ENCODE data around the gene SHISAL1.
"Not testable (repeated sequence)": the region's sequence is repeated elsewhere in the genome, so short reads cannot be mapped to it uniquely, and the experiment has no call there.

SHISAL1 gene

DNA sequence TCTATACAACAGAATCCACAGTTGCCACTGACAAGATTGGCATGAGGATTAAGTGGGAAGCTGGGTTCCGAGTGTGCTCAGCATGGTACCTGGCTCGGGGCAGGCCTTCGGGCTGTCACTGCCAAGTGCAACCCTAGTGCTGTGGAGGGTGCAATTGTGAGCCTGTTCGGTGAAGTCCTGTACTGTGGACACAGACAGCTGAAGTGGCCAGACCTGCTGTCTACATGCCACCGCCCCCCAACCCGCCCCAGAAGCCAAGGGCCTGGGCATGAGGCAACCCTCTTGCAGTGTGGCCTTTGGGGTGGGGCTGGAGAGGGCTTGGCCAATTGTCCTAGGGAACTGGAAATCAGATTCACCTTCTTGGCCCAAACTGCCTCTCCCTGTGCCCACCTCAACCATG lies 15.6 kb upstream of the SHISAL1 start:
- DNase-seq (ENCODE audit: low read depth in 2 of 2) = no peak

- DNase-seq (ENCODE audit: low read depth in 2 of 2) = no peak
Measured at GRCh38 chr22:44326491-44326885, 13.7 kb upstream of the SHISAL1 start.

DNA sequence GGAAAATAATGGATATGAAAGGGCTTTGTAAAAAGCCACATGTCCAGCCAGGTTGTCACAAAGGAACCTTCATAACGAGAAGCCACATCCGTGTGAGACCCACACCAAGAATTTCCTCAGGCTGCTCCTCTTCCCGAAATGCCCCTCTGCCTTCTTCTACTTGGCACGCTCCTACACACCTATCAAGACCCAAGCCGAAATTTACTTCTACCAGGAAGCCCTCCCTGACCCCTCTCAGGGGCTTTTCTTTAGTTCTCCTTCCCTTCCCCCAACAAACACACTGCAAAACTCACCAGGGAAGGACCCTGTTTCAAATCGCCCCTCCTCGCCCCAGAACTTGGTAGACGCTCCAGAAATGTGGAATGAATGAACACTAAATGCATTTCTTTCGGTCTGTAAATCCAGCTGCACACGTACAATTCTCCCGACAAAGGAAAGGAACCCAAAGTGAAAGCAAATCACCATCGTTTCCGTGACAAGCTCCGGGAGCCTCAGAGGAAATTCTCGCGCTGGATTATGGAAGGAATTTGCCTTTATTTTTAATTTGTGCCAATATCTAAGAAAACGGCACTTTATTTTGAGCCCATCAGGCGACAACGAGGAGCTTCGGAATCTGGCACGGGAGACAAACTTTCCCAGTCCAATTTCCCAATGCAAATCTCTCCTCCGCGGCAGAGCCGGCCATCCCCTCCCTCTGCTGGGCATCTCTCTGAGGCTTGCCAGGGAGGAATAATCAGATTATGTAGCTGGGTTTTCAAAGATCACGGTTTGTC lies 13.2 kb upstream of the SHISAL1 start:
- DNase-seq (ENCODE audit: low read depth in 2 of 2) = no peak

DNA sequence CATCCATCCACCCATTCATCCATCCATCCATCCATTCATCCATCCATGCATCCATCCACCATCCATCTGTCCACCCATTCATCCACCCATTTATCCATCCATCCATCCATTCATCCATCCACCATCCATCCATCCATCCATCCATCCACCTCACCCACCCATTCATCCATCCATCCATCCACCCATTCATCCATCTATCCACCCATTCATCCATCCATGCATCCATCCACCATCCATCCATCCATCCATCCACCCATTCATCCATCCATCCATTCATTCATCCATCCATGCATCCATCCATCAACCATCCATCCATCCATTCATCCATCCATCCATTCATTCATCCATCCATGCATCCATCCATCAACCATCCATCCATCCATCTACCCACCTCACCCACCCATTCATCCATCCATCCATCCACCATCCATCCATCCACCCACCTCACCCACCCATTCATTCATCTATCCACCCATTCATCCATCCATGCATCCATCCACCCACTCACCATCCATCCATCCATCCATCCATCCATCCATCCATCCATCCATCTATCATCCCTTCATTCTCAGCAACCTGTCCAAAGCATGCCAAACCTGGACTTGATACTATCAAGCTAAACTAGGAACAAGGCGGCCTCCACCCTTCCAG lies 10.5 kb upstream of the SHISAL1 start:
- not testable (repeated sequence) for DNase-seq (ENCODE audit: low read depth in 2 of 2)

DNA sequence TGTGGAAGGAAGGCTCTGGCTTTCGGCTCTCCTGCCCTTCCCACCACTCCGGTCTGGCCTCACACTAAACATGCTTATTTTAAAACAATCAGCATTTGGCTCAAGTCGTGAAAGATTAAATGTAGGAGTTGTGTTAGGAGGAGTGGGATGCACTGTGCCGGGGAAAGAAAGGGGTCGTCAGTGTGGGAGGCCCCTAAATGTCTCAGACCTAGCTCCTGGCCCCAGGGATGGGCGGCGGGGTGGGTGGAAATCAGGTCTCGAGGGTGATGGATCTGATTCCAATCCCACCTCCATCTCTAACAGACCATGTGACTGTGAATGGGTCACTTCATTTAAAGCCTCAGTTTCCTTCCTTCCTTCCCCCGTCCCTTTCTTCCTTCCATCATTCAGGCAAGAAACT lies 6.9 kb upstream of the SHISAL1 start:
- no peak for DNase-seq (ENCODE audit: low read depth in 2 of 2)

- no peak for DNase-seq (ENCODE audit: low read depth in 2 of 2)
Measured at GRCh38 chr22:44318751-44319150, 6.0 kb upstream of the SHISAL1 start.

DNA sequence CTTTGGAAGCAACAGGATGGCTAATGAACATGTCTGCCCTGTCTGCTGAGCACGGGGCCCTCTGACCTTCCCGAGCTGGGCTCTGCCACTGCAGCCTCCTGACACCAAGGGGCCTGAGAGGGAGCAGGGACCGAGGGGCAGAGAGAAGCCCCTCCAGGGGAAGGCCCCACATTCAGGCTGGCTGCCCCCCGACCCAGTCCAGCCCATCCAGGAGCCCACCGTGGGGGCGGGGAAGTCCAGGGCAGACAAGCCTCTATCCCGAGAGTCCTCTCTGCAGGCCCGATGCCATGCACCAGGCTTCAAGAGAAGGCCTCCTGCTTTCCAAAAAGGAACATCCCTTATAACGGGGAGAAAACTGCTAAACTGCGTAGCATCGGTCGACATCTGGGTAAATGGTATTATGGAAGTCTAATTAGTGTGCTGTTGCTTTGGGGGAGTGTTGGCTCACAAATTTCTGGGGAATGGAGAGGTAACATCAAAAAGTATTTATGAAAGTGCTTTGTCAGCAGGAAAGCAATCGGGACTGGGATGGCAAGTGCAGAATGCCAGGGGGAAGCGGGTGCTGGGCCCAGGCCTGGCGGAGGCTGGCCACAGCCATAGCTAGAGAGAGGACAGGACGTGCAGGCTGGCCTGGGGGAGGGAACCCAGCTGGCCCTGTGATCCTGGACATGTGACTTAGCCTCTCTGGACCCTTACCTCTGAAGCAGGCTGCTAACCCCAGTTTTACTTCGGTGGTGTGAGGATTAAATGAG lies 5.3 kb upstream of the SHISAL1 start:
- no peak for DNase-seq (ENCODE audit: low read depth in 2 of 2)

GRCh38 chr22:44317123-44317444 lies 4.3 kb upstream of the SHISAL1 start:
- no peak for DNase-seq (ENCODE audit: low read depth in 2 of 2)

DNA sequence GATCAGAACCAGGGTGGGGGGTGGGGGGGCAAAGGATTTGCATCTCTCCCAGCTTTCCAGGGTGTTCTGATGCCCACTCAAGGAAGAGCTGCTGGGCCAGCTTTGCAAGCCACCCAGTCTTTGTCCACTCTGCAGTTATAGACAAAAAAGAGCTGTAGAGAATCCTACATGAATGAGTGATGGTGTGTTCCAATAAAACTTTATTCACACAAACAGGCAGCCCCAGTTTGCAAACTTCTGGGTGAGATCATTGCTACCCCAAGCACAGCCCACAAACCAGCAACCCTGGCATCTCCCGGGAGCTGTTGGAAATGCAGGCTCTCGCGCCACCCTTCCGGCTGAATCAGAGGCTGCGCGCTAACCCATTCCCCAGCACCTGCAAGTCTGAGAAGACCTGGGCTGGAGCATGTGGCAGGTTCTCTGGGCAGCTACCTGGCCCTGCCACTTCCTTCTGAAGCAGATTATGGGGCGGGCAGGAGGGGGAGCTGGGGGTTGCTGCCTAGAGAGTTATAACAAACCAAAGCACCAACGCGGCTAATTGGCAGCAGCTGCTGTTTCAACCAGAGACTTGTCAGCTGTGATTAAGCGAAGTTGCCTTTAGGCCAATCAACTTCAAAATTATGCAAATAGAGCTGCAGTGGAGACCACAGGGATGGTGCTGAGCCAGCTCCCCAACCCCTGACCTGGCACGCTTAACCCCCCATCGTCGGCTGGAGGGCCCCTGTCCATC lies 3.8 kb upstream of the SHISAL1 start:
- no peak for DNase-seq (ENCODE audit: low read depth in 2 of 2)

DNA sequence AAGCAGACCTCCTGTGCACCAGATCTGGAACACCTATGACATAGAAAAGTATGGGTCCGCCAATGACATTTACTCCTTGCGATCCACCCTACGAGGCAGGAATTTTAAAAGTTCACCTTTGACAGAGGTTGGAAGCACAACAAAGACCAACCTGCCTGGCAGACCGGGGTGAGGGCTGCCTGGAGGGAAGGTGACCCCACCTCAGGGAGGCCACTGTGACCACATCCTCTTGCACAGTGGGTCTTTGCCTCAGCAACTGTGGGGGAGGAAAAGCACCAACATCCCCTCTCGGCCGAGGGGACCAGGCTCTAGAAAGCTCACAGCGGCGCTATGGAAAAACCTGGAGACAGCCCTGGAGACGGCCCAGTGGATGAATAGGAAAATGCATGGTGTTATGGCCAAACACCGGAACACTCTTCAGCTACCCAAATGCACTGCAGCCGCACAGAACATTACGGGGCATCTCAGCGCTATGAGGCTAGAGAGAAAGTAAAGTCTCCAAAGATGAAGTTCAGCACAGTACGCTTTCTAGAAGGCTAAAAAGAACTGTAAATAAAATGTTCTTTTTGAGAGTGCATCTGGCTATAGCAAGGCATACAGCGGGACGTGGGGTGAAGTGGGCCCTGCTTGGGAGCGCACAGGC lies 1.8 kb upstream of the SHISAL1 start:
- DNase-seq (ENCODE audit: low read depth in 2 of 2) = no peak

DNA sequence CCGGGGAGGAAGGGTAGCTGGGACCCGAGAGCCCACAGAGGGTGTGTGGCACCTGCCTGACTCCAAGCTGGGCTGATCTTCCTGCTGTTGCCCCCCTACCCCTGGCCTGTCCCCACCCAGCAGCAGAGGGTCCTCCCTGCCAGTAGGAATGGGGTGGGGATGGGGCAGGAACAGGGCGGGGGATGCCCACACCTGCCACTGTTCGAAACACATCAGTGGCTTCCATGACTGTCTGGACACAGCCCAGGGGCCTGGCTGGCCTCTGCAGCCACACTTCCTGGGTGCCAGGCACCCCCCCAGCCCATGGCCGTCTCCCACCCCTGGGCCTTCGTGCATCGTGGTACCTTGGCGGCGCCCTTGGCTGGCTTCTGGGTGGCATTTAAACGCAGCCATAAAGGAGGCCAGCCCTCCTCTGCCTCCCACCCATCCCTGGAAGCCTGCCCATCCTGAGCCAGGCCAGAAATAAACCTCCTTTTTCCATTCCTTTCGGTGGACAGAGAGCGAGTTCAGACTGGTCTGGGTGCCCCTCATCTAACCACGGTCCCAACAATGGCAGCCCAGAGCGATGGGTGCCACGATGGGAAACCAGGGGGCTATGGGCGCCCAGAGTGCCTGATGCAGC lies 745 bp upstream of the SHISAL1 start:
- DNase-seq (ENCODE audit: low read depth in 2 of 2) = no peak

- no peak for DNase-seq (ENCODE audit: low read depth in 2 of 2)
Measured at GRCh38 chr22:44311855-44312170, 938 bp downstream of the SHISAL1 start.

- no peak for DNase-seq (ENCODE audit: low read depth in 2 of 2)
Measured at GRCh38 chr22:44311104-44311854, 1.5 kb downstream of the SHISAL1 start.

GRCh38 chr22:44309647-44310046 lies 3.1 kb downstream of the SHISAL1 start:
- no peak for DNase-seq (ENCODE audit: low read depth in 2 of 2)

- no peak for DNase-seq (ENCODE audit: low read depth in 2 of 2)
Measured at GRCh38 chr22:44309137-44309536, 3.6 kb downstream of the SHISAL1 start.

DNA sequence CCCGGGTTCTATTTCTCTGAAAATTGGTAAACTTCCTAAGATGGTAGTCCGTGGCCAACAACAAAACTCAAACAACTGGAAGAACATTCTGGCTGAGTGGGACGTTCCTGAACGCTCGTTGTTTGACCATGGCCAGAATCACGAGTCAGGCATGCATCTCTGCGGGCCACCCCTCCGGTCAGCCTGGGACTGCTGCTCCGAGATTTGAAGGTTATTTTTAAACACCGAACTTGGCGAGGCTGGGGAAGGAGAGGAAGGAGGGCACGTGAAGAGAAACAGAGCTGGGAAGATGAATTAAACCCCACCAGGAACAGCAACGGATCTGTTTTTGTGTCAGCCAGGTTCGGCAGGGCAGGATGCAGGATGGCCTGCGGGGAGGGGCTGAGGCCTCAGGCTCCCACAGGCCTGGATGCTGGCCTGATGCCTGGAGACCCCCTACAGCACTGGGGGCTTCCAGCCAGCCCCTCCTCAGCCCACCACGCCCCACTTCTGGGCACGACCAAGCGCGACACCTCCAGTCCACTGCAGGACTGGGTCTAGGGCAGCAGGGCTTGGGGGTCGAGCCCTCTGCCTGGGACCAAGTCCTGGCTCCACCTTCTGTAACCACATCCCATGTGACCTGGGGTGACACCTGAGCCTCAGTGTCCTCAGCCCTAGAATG lies 5.1 kb downstream of the SHISAL1 start:
- no peak for DNase-seq (ENCODE audit: low read depth in 2 of 2)

DNA sequence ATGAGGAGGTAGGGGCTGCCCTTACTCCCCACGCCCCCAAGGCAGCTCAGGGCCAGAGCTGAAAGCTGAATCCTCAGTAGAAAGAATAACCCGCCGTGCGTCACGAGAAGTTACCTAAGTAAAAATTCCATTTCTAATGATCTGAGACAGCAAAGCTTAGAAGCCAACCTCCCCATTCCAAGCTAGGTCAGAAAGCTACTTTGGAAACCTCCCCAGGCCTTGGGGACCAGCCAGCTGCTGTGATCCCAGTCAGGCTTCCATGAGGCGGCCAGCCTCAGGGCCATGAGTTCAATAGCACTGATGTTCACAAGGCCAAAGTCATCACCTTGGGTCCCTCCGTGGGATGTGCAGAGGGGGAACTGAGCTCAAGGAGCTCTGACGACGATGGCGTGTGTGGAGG lies 6.9 kb downstream of the SHISAL1 start:
- no peak for DNase-seq (ENCODE audit: low read depth in 2 of 2)

DNA sequence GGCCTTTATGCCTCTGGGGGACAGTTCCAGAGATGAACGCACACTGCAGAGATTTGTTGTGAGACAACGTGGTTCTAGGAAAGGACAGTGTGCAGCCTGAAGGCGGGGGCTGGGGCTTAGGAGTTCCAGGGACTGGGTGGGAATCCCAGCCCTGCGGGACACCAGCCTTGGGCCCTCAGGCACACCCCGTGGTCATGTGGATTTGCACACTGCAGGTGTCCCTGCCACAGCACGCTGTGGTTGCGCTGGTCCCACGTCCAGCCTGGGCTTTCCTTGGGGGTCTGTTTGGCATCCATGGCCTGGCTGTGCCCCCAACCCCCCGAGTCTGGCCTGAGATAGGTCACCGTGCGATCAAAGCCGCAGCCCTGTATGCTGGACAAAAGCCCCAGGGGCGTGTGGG lies 7.3 kb downstream of the SHISAL1 start:
- DNase-seq (ENCODE audit: low read depth in 2 of 2) = no peak

GRCh38 chr22:44304911-44305310 lies 7.8 kb downstream of the SHISAL1 start:
- no peak for DNase-seq (ENCODE audit: low read depth in 2 of 2)

GRCh38 chr22:44304354-44304753 lies 8.4 kb downstream of the SHISAL1 start:
- no peak for DNase-seq (ENCODE audit: low read depth in 2 of 2)

Measured in stimulated activated CD8-positive, alpha-beta memory T cell treated with anti-CD3 and anti-CD28 coated beads, Interleukin-2, amount 100 ng/mL, for 1 hour (primary cell).